Measurements from ENCODE around the gene KCNQ1OT1. TPM values are rescaled to one million over a fixed set of nuclear protein-coding genes. Genes with fewer than 3 reads are reported as not detected.

The KCNQ1OT1 gene
- total RNA-seq, 1 experiment from 2014 or later: 2.4 TPM

- H3K9me3 Mint-ChIP-seq: peaks cover 14% of the 10 kb centered on the region
- H3K36me3 Mint-ChIP-seq: peaks cover 15% of the 10 kb centered on the region
- ChIA-PET POLR2A (interaction anchor here (1.1 to 1.5 kb wide), 2 partner anchors 10 to 16 kb away, joined by 3 to 8 read pairs; no protein-coding TSS in a partner anchor), CTCF (interaction anchor here (0.9 to 2.6 kb wide), 6 partner anchors 10 to 189 kb away, joined by 3 to 16 read pairs (median 4); no protein-coding TSS in a partner anchor)
- peaks cover 81% of the 10 kb centered on the region for H3K27me3 Mint-ChIP-seq (ENCODE audit: low read depth)
- no peak overlapping the region for H3K27ac Mint-ChIP-seq
- DNase-seq (ENCODE audit: low spot score) (no peak), ATAC-seq (no peak)
- H3K4me3 Mint-ChIP-seq: no peak overlapping the region
- peaks cover 31% of the 10 kb centered on the region for H3K4me1 Mint-ChIP-seq
- TF ChIP-seq ELF4 (CRISPR knock-in tag; IDR thresholded peaks at IDR 0.05; ENCODE audit: low read depth) (no peak), CTCF (IDR thresholded peaks at IDR 0.05) (no peak), TP53 (CRISPR knock-in tag; IDR thresholded peaks at IDR 0.05) (no peak), ZBTB21 (CRISPR knock-in tag; IDR thresholded peaks at IDR 0.05; ENCODE audit: borderline replicate concordance) (no peak), NR1H2 (CRISPR knock-in tag; IDR thresholded peaks at IDR 0.05) (no peak), PREB (CRISPR knock-in tag; IDR thresholded peaks at IDR 0.05; ENCODE audit: borderline replicate concordance) (no peak), ZNF138 (CRISPR knock-in tag; conservative IDR thresholded peaks at IDR 0.05) (0 out of 2 replicates have a peak, but pooled peaks have one; percentile 17), SOX15 (CRISPR knock-in tag; IDR thresholded peaks at IDR 0.05) (no peak), ZNF396 (CRISPR knock-in tag; IDR thresholded peaks at IDR 0.05; ENCODE audit: borderline replicate concordance) (no peak)
- TF ChIP-seq, protein P1, sequence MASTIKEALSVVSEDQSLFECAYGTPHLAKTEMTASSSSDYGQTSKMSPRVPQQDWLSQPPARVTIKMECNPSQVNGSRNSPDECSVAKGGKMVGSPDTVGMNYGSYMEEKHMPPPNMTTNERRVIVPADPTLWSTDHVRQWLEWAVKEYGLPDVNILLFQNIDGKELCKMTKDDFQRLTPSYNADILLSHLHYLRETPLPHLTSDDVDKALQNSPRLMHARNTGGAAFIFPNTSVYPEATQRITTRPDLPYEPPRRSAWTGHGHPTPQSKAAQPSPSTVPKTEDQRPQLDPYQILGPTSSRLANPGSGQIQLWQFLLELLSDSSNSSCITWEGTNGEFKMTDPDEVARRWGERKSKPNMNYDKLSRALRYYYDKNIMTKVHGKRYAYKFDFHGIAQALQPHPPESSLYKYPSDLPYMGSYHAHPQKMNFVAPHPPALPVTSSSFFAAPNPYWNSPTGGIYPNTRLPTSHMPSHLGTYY (CRISPR knock-in tag; IDR thresholded peaks at IDR 0.05): no peak
- TF ChIP-seq, protein P2, sequence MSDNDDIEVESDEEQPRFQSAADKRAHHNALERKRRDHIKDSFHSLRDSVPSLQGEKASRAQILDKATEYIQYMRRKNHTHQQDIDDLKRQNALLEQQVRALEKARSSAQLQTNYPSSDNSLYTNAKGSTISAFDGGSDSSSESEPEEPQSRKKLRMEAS (CRISPR knock-in tag; IDR thresholded peaks at IDR 0.05): no peak
- TF ChIP-seq, protein P3, sequence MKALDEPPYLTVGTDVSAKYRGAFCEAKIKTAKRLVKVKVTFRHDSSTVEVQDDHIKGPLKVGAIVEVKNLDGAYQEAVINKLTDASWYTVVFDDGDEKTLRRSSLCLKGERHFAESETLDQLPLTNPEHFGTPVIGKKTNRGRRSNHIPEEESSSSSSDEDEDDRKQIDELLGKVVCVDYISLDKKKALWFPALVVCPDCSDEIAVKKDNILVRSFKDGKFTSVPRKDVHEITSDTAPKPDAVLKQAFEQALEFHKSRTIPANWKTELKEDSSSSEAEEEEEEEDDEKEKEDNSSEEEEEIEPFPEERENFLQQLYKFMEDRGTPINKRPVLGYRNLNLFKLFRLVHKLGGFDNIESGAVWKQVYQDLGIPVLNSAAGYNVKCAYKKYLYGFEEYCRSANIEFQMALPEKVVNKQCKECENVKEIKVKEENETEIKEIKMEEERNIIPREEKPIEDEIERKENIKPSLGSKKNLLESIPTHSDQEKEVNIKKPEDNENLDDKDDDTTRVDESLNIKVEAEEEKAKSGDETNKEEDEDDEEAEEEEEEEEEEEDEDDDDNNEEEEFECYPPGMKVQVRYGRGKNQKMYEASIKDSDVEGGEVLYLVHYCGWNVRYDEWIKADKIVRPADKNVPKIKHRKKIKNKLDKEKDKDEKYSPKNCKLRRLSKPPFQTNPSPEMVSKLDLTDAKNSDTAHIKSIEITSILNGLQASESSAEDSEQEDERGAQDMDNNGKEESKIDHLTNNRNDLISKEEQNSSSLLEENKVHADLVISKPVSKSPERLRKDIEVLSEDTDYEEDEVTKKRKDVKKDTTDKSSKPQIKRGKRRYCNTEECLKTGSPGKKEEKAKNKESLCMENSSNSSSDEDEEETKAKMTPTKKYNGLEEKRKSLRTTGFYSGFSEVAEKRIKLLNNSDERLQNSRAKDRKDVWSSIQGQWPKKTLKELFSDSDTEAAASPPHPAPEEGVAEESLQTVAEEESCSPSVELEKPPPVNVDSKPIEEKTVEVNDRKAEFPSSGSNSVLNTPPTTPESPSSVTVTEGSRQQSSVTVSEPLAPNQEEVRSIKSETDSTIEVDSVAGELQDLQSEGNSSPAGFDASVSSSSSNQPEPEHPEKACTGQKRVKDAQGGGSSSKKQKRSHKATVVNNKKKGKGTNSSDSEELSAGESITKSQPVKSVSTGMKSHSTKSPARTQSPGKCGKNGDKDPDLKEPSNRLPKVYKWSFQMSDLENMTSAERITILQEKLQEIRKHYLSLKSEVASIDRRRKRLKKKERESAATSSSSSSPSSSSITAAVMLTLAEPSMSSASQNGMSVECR (CRISPR knock-in tag; IDR thresholded peaks at IDR 0.05; ENCODE audit: borderline replicate concordance): no peak
- TF ChIP-seq, protein P4, sequence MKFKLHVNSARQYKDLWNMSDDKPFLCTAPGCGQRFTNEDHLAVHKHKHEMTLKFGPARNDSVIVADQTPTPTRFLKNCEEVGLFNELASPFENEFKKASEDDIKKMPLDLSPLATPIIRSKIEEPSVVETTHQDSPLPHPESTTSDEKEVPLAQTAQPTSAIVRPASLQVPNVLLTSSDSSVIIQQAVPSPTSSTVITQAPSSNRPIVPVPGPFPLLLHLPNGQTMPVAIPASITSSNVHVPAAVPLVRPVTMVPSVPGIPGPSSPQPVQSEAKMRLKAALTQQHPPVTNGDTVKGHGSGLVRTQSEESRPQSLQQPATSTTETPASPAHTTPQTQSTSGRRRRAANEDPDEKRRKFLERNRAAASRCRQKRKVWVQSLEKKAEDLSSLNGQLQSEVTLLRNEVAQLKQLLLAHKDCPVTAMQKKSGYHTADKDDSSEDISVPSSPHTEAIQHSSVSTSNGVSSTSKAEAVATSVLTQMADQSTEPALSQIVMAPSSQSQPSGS (CRISPR knock-in tag; IDR thresholded peaks at IDR 0.05; ENCODE audit: borderline replicate concordance, low read depth): no peak
- TF ChIP-seq, protein P5, sequence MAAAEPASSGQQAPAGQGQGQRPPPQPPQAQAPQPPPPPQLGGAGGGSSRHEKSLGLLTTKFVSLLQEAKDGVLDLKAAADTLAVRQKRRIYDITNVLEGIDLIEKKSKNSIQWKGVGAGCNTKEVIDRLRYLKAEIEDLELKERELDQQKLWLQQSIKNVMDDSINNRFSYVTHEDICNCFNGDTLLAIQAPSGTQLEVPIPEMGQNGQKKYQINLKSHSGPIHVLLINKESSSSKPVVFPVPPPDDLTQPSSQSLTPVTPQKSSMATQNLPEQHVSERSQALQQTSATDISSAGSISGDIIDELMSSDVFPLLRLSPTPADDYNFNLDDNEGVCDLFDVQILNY (CRISPR knock-in tag; IDR thresholded peaks at IDR 0.05): no peak
- TF ChIP-seq, protein P6, sequence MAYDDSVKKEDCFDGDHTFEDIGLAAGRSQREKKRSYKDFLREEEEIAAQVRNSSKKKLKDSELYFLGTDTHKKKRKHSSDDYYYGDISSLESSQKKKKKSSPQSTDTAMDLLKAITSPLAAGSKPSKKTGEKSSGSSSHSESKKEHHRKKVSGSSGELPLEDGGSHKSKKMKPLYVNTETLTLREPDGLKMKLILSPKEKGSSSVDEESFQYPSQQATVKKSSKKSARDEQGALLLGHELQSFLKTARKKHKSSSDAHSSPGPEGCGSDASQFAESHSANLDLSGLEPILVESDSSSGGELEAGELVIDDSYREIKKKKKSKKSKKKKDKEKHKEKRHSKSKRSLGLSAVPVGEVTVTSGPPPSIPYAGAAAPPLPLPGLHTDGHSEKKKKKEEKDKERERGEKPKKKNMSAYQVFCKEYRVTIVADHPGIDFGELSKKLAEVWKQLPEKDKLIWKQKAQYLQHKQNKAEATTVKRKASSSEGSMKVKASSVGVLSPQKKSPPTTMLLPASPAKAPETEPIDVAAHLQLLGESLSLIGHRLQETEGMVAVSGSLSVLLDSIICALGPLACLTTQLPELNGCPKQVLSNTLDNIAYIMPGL (CRISPR knock-in tag; IDR thresholded peaks at IDR 0.05): no peak
- TF ChIP-seq, protein P7, sequence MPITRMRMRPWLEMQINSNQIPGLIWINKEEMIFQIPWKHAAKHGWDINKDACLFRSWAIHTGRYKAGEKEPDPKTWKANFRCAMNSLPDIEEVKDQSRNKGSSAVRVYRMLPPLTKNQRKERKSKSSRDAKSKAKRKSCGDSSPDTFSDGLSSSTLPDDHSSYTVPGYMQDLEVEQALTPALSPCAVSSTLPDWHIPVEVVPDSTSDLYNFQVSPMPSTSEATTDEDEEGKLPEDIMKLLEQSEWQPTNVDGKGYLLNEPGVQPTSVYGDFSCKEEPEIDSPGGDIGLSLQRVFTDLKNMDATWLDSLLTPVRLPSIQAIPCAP (CRISPR knock-in tag; IDR thresholded peaks at IDR 0.05): no peak
Observed at GRCh38 chr11:2703363-2704141, 3.8 kb upstream of the KCNQ1OT1 start.
